Right atrium auricular region (tissue), 2 donors: ENCODE results near the gene UBE2QL1. TPM values are rescaled to one million over a fixed set of nuclear protein-coding genes. Genes with fewer than 3 reads are reported as not detected.

Experiments used
- DNase-seq: peaks from one replicate; pipeline ENCODE4 v3.0.0-alpha.2; 2019; ENCODE audit warnings: low spot score
- H3K27ac ChIP-seq, 2 donors: fragments of 200-600 bp; sonication (generic); 1 replicate in 1 of 2; 2 replicates in 1 of 2; pipeline ENCODE4 v1.5.1; 2016 to 2019
- H3K27me3 ChIP-seq, 2 donors: fragments of 200-600 bp; sonication (generic); one replicate each; pipeline versions ENCODE4 v1.5.1 to v1.6.0; 2017 to 2019
- H3K36me3 ChIP-seq: fragments of 200-600 bp; sonication (generic); one replicate; pipeline ENCODE4 v1.5.1; 2016
- H3K4me1 ChIP-seq, 2 donors: fragments of 200-600 bp; sonication (generic); one replicate each; pipeline versions ENCODE4 v1.5.1 to v1.6.0; 2017 to 2019
- H3K4me3 ChIP-seq, 2 donors: fragments of 200-600 bp; sonication (generic); 1 replicate in 1 of 2; 2 replicates in 1 of 2; pipeline ENCODE4 v1.5.1; 2017 to 2019; ENCODE audit warnings: mild to moderate bottlenecking in 1 of 2, moderate library complexity in 1 of 2
- H3K9me3 ChIP-seq, 2 donors: fragments of 200-600 bp; sonication (generic); one replicate each; pipeline ENCODE4 v1.5.1; 2019
- total RNA-seq, 2 donors: library from RNA; depleted of rRNA; stranded (reverse); fragments of >200 nt; gene quantifications; one replicate each; pipeline ENCODE4 v1.1.0, GENCODE V29; 2016
- TF ChIP-seq, protein P1 (sequence below), 2 donors: fragments of 200-600 bp; sonication (generic); IDR thresholded peaks; one replicate each; pipeline ENCODE4 v1.5.1; 2019; ENCODE audit warnings: antibody characterized with exemption in 2 of 2

The UBE2QL1 gene
- total RNA-seq, 2 donors from 2014 or later: 9.1 to 10.8 TPM

DNA sequence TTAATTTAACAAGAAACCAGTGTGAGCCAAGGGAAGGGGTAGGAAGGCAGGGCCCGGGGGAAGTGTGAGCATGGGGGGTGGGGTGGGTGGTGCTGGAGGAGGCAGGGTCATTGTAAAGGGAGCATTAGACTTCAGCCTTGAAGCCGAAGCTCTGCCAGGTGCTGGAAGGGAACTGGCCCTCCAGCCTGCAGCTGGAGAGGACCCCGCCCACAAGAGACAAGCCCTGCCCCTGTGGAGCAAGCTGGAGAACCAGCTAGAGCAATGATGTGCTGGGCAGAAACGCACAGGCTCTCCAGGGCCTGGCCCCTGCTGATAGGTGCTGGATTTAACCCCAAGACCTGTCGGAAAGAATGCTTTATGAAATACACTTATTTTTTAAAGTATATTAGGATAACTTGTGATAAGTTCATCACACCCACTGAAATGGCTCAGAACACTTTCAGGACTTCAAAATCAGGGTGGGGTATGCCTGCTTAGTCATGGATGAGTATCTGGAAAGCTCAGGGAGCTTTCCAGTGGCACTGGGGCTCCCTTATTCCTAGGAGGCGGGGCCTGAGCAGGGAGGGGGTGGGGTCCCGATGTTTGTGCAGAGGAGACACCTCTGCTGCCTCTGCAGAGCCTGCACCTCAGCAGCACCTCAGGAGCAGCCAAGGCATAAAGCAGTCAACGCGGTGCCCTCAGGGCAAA, 27.1 kb downstream of the UBE2QL1 start:
- TF ChIP-seq, protein P1, sequence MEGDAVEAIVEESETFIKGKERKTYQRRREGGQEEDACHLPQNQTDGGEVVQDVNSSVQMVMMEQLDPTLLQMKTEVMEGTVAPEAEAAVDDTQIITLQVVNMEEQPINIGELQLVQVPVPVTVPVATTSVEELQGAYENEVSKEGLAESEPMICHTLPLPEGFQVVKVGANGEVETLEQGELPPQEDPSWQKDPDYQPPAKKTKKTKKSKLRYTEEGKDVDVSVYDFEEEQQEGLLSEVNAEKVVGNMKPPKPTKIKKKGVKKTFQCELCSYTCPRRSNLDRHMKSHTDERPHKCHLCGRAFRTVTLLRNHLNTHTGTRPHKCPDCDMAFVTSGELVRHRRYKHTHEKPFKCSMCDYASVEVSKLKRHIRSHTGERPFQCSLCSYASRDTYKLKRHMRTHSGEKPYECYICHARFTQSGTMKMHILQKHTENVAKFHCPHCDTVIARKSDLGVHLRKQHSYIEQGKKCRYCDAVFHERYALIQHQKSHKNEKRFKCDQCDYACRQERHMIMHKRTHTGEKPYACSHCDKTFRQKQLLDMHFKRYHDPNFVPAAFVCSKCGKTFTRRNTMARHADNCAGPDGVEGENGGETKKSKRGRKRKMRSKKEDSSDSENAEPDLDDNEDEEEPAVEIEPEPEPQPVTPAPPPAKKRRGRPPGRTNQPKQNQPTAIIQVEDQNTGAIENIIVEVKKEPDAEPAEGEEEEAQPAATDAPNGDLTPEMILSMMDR (IDR thresholded peaks at IDR 0.05): no peak
- Histone ChIP-seq H3K9me3 (peaks cover 0 to 5% of the 10 kb centered on the region in 2 donors), H3K27me3 (no peaks in the 10 kb centered on the region), H3K4me1 (no peaks in the 10 kb centered on the region), H3K4me3 (no peak overlapping the region), H3K27ac (no peak overlapping the region), H3K36me3 (no peaks in the 10 kb centered on the region)
- no peak for DNase-seq

- Histone ChIP-seq H3K27me3 (no peaks in the 10 kb centered on the region), H3K36me3 (no peaks in the 10 kb centered on the region), H3K4me1 (no peaks in the 10 kb centered on the region), H3K9me3 (peaks cover 0 to 3% of the 10 kb centered on the region in 2 donors), H3K27ac (no peak overlapping the region), H3K4me3 (no peak overlapping the region)
- TF ChIP-seq, protein P1 (IDR thresholded peaks at IDR 0.05): no peak
- DNase-seq: no peak
These were observed 27.6 kb downstream of the UBE2QL1 start for GRCh38 chr5:6476313-6476661.

DNA sequence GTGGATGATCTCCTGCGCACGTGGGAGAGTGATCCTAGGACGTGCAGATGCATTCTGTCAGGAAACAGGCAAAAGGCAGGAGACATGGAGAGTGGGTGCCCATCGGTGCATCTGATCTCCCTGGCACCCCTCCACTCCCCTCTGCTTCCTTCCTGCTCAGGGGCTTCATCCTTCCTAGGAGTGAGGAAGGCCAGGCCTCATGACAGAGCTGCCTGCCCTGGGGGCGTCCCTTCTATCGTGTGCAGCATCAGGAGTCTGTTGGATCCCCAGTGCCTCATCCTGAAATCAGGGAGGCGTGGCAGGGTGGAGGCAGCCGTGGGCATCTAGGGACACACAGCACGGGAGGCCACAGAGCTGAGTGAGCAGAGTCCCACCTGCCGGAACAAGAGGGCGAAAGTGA, 30.1 kb downstream of the UBE2QL1 start:
- no peaks in the 10 kb centered on the region for H3K36me3 ChIP-seq
- DNase-seq: no peak
- H3K27me3 ChIP-seq: no peaks in the 10 kb centered on the region
- no peak overlapping the region for H3K27ac ChIP-seq
- H3K9me3 ChIP-seq: no peaks in the 10 kb centered on the region
- H3K4me3 ChIP-seq: no peak overlapping the region
- TF ChIP-seq, protein P1 (IDR thresholded peaks at IDR 0.05): no peak
- no peaks in the 10 kb centered on the region for H3K4me1 ChIP-seq

- H3K4me1 ChIP-seq: no peaks in the 10 kb centered on the region
- H3K27ac ChIP-seq: no peak overlapping the region
- H3K4me3 ChIP-seq: no peak overlapping the region
- no peaks in the 10 kb centered on the region for H3K27me3 ChIP-seq
- no peaks in the 10 kb centered on the region for H3K36me3 ChIP-seq
- TF ChIP-seq, protein P1 (IDR thresholded peaks at IDR 0.05): no peak
- H3K9me3 ChIP-seq: no peaks in the 10 kb centered on the region
- no peak for DNase-seq
These were observed 31.7 kb downstream of the UBE2QL1 start for GRCh38 chr5:6480133-6481051.

DNA sequence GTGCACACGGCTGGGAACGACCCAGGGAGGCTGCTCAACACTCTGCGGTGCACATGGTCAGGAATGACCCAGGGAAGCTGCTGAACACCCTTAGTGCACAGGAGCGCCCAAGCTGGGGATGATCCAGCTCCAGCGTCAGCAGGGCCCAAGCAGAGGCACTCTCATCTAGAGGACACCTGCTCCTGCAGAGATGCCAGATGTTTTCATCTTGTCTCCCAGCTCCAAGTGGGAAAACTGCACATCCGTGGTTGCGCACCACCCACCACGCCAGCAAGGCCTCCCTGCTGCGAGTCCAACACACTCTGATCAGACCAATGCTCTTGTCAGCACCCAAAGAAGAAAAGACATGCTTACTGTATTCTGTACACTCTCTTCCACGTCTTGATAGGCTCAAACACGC, 34.1 kb downstream of the UBE2QL1 start:
- DNase-seq: no peak
- Histone ChIP-seq H3K27ac (no peak overlapping the region), H3K27me3 (no peaks in the 10 kb centered on the region), H3K4me1 (peaks cover 0 to 6% of the 10 kb centered on the region in 2 donors), H3K4me3 (no peak overlapping the region), H3K36me3 (no peaks in the 10 kb centered on the region), H3K9me3 (no peaks in the 10 kb centered on the region)
- TF ChIP-seq, protein P1 (IDR thresholded peaks at IDR 0.05): no peak
